ENCODE measurements around the gene TH.

DNA sequence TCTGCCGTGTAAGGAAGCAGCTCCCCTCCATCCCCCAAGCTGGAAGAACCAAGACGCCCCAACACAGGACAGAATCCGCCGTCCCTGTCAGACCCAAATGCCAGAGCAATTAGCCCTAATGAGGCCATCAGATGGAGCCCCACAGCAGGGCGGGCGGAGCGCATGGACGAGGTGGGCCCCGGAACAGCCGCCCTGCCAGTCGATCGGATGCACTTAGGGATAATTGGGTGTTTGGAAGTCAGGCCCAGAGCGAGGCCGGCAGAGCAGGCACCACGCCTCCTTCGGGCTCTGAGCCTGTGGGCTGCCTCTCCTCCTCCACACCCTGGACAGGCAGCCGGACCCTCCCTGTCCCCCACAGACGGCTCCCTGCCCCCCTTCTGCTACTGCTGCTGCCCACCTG is 5.5 kb upstream of the TH start:
- TF ChIP-seq EP300 (conservative IDR thresholded peaks at IDR 0.05; ENCODE audit: poor library complexity, severe bottlenecking), result no peak
- TF ChIP-seq POLR2AphosphoS5 (IDR thresholded peaks at IDR 0.05), result no peak
- TF ChIP-seq, protein P1, sequence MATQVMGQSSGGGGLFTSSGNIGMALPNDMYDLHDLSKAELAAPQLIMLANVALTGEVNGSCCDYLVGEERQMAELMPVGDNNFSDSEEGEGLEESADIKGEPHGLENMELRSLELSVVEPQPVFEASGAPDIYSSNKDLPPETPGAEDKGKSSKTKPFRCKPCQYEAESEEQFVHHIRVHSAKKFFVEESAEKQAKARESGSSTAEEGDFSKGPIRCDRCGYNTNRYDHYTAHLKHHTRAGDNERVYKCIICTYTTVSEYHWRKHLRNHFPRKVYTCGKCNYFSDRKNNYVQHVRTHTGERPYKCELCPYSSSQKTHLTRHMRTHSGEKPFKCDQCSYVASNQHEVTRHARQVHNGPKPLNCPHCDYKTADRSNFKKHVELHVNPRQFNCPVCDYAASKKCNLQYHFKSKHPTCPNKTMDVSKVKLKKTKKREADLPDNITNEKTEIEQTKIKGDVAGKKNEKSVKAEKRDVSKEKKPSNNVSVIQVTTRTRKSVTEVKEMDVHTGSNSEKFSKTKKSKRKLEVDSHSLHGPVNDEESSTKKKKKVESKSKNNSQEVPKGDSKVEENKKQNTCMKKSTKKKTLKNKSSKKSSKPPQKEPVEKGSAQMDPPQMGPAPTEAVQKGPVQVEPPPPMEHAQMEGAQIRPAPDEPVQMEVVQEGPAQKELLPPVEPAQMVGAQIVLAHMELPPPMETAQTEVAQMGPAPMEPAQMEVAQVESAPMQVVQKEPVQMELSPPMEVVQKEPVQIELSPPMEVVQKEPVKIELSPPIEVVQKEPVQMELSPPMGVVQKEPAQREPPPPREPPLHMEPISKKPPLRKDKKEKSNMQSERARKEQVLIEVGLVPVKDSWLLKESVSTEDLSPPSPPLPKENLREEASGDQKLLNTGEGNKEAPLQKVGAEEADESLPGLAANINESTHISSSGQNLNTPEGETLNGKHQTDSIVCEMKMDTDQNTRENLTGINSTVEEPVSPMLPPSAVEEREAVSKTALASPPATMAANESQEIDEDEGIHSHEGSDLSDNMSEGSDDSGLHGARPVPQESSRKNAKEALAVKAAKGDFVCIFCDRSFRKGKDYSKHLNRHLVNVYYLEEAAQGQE (IDR thresholded peaks at IDR 0.05; ENCODE audit: borderline replicate concordance), result no peak
